Ureter (tissue), 1 donor: ENCODE results near the gene PLXNA2. TPM values are rescaled to one million over a fixed set of nuclear protein-coding genes. Genes with fewer than 3 reads are reported as not detected.

Experiments used
- DNase-seq: peaks from one replicate; pipeline ENCODE4 v3.0.0-alpha.2; 2020; ENCODE audit warnings: low spot score
- total RNA-seq: library from RNA; stranded (reverse); gene quantifications from one replicate; pipeline ENCODE4 v1.2.4, GENCODE V29; 2023
- donor health status: DM: yes; HTN: yes; CAD: no.

PLXNA2 gene
- total RNA-seq, 1 donor from 2014 or later, result 51.7 TPM

DNA sequence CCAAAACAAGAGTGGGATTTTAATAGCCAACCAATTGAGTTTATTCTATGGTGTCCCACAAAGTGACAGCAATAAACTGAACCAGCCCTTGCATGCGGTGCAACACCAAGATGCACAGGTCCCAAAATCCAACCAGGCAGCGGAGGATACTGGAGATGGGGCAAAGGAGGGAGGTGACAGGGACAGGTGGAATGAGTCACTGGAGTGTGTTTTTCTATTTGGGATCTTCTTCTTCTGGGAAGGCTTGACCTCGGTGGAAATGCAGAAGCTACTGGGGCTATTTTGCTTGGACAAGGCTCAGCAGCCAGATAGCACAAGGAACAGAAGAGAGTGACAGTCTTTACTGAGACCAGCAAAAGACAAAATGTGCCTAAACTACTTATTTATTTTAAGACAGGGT, 97.5 kb downstream of the PLXNA2 start:
- no peak for DNase-seq

DNA sequence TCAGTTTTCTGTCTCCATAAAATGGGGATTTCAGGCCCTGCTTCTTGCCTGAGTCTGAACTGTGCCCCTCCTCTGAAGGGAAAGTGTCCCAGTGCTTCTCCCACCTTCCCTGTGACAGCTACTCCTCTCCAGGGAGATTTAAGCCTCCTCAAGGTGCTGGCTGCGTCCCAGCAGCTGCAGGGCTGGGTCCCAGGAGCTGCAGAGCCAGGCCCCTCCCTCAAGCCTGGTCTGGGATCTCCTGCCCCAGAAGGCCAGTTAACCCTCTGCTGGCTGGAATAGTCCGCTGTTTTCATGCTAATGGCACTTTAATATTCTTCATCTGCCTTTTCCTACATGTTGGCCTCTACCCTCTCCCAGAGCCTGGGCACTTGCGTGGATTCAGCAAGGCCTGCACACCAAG, 99.0 kb downstream of the PLXNA2 start:
- DNase-seq, result no peak

DNA sequence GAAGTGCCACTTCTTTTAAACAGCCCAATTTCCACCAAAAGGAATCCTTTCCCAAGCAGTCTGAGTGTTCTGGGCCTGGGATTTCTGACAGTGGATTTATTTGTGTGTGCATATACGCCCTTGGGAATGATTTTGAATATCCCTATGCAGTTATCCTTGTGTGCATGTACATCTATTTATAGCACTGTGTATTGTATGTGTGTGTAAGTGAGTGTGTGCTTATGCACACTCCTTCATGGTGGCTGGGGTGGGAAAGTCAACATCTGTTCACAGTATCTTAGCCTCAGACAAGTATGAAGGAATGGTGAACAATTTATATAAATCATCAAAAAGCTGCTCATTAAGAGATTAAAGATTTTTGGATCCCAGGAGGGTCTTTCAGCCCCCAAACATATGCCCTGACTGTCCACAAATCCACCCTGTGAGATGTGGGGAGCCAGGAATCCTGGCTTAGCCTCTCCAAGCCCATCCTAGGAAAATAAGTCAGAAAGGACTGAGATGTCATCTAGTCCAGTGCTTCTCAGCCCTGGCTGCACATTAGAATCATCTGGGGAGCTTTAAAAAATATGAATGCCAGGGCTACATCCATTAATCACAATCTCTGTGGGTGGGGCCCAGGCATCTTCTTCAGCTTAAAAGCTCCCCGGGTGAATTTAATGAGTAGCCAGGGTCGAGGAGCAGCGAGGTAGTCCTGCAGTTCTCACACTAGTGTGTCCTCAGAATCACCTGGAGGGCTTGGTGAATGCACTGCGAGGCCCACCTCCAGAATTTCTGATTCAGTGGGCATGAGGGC, 101.4 kb downstream of the PLXNA2 start:
- DNase-seq, result no peak

DNA sequence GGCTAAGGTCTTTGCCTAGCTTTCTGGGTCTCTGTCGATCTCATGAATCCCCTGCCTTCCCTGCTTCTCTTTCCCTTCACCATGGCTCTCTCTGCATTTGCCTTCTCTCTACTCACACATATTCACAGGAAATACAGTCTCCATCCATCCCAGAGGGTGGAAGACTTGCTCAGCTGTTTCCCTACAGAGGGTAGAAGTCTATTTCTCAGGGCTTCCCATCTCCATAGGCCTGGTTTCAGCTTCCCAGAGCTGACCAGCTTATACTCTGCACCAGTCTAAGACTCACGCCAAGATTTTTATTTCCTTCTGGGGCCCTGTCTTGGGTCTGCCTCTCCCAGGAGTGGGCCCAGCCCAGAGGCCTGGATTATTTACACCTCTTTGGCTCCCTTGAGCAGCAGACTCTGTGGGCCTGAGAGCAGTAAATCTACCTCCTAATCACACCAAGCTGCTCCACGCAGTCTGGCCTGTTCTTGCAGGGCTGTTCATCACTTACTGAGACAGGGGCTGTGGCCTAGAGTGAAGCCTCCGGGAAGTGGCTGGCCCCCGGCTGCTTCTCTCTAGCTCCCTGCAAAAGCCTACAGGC, 102.5 kb downstream of the PLXNA2 start:
- peak; percentile 64 for DNase-seq

DNA sequence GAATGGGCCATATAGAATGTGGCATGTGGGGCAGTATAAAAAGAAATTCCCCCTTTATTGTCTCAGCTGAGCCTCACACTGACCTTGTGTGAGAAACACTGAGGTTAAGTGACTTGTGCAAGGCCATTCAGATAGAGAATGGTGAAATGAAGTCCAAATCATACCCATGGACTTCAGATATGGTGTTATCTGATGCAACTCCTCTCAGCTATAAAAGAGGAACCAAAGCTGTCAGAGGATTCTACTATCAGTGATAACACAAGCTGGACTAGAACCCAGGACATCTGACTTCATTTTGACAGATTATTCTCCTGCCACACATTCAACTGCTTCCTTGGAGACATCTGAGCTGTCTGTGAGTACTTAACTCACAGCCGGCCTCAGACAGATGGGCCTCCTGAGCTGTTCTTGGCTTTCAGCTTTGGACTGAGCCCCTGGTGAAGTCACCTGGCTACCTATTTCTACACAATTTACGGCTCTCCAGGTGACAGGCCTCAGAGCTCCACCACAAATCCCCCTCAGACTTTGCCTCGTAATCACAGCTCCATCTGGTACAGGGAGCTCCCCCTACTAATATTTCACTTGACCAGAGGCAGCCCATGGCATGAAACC, 104.6 kb downstream of the PLXNA2 start:
- DNase-seq, result no peak

DNA sequence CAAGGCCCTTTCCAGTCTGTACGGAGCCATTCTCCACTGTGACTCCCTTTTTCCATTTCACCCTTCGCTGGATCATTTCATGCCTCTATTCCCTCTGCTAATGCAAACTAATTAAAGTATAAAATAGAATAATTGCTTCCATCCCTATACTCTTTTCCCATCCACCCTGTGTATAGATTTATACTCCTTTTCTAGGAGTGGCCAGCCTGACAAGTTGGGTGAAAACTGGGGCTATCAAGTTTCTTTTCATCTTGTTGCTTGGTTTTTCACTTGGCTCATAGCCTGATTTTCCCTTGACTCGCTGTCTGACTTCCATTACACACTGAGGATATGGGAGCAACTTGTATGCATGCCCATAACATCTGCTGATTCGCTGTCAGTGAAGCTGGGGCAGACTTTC, 107.0 kb downstream of the PLXNA2 start:
- no peak for DNase-seq

DNA sequence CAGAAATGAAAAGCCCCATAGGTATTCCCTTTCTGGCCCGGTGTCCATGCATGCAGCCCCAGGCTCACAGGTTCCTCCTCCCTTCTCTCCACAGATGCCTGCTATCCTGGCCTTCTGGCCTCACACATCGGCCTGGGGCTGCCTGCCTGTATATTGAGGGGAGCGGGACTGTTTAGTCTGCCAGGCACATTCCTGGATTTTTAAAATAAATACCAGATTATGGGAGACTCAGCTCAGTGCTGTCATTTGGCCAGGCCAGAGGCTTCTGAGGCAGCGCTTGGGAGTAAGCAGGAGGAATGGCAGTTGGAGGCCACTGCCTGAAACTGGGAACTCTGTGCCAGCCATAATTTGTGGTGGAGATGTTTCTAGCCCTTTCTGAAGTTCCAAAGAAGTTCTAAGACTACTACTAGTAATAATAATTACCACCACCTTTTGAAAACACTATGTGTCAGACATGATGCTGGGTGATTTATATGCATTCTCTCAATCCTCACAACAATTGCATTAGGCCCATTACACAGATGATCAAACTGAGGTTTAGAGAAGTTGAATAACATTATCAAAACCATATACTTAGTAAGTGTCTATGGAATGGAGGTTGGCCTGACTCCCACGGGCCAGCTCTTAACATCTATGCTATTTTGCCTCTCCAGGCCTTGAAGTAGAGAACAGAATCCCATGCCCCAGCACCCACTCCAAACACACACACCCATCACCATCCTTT, 107.6 kb downstream of the PLXNA2 start:
- DNase-seq, result no peak

DNA sequence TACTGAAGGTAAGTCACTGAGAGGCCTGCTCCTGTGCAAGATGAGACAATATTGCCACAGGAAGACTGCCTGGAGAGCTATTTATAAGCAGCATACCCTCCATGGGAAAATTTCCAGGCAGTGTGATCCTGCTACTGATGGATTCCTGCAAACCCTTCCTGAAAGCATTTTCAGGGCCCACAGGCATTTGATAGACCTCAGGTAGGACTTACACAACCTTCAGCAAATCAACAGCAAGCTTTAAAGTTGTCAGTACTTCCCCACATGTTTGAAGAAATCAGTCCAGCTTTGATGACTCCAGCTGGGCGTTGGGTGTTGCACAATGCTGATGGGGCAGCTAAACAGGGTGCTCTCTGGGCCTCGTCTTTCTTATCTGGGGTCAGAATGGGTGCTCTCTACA, 108.8 kb downstream of the PLXNA2 start:
- no peak for DNase-seq

DNA sequence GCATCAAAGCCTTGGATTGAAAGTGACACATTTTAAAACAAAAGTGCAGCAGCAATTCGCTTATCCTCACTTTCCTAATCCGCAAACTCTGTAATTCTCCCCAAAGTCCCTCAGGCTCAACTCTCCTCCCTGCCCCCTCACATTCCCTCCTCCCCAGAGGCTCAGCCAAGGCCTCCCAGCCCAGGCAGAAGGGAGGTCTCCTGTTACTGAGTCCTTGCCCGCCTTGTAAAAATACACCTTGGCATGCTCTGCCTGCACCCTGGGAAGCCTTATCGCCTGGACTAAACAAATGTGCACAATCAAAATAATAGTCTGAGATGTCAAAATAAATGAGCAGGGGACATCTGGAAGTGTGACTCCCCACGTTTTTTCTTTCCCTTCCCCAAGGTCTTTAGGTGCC, 109.7 kb downstream of the PLXNA2 start:
- no peak for DNase-seq

DNA sequence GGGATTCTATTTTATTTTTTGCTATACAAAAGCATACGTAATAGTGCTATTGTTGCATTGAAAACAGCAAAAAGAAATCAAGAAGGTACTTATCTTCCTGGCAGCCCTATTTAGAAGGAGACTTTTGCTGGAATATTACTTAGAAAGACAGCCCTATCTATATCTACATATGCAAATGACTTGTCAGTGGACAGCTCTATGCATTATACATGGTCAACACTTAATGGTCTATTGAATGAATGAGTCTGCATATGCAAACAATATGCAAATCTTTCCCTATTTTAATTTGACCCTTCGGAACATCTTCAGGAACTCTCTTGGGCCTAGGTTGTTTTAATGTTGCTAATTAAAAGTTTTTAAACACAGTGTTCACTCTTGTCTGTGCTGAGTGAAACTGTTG, 110.8 kb downstream of the PLXNA2 start:
- no peak for DNase-seq

DNA sequence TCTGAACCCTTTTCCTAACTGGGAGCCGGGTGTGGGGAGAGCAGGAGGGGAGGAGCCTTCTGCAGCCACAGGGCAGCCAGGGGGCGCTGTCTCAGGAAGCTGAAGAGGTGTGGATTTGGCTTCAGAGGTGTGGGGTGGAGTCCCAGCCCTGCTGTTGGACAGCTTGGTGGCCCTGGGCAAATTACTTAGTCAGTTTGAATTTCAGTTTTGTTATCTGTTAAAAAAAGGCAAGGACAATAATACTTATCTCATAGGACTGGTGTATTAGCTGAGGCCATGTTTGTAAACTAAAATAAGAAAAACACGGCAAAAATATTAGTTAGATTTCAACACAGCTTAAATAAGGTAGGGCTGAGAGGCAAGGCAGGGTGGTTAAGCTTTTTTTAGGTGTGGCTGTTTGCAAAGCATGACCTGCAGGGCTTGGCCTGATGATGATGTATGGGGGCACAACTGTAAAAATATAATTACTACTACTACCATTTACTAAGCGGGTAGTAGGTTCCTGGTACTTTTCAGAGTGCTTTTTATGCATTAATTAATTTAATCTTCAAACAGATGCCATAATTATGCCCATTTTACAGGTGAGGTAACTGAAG, 111.8 kb downstream of the PLXNA2 start:
- peak; percentile 83 for DNase-seq

DNA sequence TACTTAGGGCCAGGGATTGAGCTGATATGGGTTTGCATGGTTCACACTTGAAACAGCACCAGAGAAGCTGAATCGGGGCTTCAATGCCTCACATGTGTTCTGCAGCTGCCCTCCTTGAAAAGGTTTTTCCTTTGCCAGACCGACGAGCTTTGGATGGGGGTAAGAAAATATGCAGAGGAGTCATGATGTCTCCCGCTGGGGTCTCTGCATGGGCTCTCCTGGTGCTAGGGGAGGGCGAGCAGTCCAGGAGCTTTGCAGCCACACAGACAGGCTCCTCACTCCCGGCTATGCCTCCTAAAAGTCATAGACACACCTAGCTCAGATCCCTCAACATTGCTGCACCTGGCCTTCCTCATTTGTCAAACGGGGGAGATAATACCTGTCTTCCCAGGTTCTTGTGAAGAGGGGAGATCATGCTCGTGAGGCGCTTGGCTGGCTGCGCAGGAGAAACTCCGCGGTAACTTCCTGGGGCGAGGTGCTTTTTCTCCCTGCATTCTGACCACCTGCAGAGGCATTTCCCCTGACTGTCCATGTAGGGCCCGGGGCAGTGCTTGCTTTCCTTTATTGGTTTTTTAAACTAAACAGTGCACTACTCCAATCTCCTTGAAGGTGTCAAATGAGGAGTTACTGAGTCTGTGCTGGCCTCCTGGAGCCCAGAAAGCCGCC, 112.4 kb downstream of the PLXNA2 start:
- no peak for DNase-seq

DNA sequence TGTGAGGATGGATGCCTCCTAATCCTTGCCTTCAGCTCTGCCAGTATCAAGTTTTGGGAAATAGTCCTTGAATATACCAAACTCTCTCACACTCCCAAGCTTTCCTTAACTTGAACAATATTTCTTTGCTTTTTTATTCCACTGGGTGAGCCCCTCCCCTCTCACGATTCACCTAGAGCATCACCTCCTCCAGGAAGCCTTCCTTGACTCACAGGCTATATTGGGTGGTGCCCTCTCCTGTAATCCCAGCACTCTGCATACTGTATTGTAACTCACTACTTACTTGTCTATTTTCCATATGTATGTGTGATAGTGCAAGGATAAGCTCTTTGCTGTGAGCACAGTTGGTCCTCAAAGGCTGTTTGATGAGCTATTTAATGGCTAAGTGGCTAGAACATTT, 114.7 kb downstream of the PLXNA2 start:
- no peak for DNase-seq

DNA sequence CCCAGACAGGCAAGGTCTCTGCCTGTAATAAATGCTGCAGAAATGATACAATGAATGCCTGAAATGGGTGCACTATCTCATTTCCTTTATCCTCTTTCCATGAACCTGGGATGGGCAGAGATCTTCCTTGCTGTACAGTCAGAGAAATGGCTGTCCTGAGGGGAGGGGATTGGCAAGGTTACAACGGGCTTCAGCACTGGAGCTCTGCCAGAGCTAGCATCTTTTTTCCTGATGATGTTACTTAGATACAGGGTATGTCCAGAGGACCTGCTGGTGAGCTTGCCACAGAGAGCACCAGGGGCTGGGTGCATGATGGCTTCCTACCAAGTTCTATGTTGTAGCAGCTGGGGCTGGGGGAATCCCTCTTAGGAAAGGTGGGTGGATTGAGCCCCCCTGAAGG, 115.1 kb downstream of the PLXNA2 start:
- no peak for DNase-seq

DNA sequence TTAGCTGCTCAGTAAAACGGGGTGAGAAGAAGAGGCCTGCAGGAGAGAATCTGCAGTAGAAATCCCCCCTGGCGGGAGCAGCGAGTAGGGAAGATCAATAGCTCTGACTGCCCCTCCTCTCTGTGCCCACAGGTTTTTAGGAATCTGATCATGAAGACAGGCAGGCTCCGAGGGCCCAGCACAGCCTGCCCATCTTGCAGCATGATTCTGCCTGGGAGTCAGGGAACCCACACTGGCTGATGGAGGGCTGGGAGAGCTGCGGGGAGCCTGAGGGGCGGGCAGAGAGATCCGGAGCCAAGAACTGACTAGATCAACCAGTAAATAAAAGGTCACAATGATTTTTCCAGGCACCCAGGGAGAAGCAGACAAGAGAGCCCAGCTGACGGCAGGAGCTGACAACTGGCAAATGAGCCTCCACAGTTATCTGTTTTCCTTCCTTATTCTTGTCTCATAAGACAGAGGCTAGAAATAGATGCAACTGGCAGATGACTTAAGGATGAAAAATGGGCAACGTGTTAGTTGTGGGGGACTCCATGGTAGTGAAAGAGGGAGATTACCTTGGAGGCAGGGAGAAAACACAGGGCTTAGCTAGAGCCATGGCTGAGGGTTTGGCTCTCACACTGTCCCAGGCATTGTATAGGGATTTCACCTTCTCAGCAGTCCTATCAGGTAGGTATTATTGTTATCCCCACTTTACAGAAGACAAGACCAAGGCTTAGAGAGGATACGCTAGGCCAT, 116.2 kb downstream of the PLXNA2 start:
- no peak for DNase-seq

DNA sequence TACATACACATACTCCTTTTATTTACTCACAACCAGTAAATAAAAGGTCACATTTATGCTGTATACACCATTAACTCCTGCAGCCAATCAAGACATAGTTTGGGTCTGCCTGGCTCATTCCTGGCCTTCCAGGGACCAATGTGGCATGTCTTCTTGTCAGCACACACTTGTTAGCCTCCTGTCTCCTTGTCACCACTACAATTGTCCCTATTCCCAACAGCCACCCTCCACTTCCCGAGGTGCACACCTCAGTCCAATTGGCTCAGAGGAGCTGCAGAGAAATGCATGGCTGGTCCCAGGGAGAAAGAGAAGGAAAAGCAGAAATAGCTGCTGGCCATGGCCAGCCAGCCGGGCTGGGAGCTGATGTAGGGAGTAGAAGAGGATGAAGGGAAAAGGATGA, 116.9 kb downstream of the PLXNA2 start:
- DNase-seq, result no peak

DNA sequence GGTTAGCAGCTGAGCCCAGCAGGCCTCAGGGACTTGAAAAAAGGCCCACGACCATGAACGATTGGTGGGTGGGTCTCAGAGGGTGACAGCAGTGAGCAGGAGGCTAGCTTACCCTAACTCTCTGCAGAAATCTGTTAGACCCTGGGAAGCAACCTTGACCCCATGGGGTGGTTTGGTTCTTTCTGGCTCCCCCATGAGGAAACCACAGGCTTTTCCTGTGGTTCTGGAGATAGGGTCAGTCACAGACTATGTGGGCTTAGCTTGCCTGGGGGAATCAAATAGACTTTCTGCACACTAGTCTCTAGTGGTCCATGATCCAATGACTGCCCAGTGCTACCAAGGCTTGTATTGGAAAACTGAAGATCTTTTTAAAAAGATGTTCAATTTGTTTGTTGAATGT, 118.1 kb downstream of the PLXNA2 start:
- DNase-seq, result no peak

DNA sequence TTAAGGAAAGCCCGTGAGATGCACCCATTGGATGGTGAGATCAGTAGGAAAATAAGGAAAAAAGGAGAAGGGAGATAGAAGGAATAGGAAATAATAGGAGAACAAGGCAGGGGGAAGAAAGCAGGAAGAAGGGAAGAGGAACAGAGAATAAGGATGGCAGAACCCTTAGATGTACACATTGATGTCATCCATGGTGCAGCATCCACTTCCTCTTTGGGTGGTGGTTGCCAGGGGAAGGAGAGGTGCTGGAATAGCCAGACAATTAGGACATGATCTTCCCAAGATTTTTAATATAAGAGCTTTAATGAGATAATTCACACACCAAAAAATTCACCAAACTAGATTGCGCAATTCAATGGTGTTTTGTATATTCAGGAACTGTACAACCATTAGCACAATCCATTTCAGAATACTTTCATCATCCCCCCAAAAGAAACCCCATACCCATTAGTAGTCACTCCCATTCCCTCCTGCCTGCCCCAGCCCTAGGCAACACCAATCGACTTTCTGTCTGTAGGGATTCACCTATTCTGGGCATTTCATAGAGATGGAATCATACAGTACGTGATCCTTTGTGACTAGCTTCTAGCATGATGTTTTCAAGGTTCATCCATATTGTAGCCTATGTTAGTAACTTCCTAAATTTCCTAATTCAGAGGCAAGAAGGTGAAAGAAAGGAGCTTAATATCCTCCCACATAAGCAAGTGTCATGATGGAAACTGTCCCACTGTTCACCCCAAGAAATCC, 121.4 kb downstream of the PLXNA2 start:
- no peak for DNase-seq

DNA sequence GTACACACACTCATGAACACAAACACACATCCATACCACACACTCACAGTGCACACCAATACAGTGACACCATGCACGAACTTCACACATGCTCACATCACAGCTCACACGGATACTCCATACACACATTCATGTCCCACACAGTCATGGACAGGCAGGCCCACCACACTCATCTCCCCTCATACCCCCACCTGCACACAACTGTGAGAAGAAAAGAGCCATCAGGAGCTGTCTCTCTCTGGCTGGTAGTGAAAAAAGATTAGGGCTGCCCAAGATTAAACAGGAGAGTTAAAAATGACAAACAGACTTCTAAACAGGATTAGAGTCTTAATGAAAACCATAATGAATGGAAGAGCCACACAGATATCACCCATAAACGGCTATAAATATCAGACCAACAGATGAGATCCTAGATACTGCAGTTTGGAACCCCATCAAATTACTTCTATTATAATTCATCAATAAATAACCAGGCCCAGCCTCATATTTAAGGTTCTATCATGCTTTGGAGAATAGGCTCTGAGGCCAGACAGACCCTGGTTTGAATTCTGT, 122.3 kb downstream of the PLXNA2 start:
- no peak for DNase-seq

DNA sequence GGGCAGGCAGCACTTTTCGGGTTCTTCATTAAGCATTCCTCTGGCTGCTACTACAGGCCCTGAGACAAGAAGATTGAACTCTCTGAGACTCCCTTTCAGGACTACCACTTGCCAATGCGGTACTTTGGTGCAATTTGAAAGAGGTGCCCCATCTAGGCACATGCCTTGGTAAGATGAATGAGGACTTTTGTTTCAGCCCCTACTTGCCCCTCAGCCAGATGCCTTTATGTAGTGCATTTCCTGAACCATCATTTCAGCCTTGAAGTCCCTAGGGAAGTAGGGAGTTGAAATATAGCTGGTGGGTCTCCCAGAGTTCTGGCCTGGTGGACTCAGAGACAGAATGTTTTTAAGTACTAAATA, 123.8 kb downstream of the PLXNA2 start:
- no peak for DNase-seq
